AG04450 (cell line): ENCODE results near the gene LAMA2. TPM values are rescaled to one million over a fixed set of nuclear protein-coding genes. Genes with fewer than 3 reads are reported as not detected.

ENCODE experiments used
- CTCF ChIA-PET: fragments of 300-600, 350-600 bp; formaldehyde crosslinking; extraction: SDS; loops from one replicate; lab custom pipeline; 2022; ENCODE audit warnings: antibody characterized with exemption, inconsistent platforms; lab: Charles Lee
- POLR2A ChIA-PET: fragments of 350-600 bp; formaldehyde crosslinking; extraction: SDS; loops from one replicate; lab custom pipeline; 2021; ENCODE audit warnings: antibody characterized with exemption, inconsistent platforms; lab: Yijun Ruan, JAX
- DNase-seq: peaks from one replicate; pipeline ENCODE4 v3.0.0-alpha.2; 2011; ENCODE audit warnings: low read depth, low spot score
- H3K27ac ChIP-seq: one replicate; pipeline ENCODE4 v1.5.1; 2012; ENCODE audit warnings: low read depth, low read length, control low read depth
- H3K27me3 ChIP-seq: one replicate; pipeline ENCODE4 v1.6.0; 2012; ENCODE audit warnings: low read length; ENCODE audit not compliant: control insufficient read depth, insufficient read depth
- H3K4me3 ChIP-seq: 2 replicates; pipeline ENCODE4 v1.5.1; 2011; ENCODE audit warnings: mild to moderate bottlenecking, low read depth, low read length, control low read depth
- H3K9me3 ChIP-seq: 2 replicates; pipeline ENCODE4 v1.5.1; 2012; ENCODE audit warnings: low read length; ENCODE audit not compliant: control insufficient read depth, insufficient read depth
- polyA plus RNA-seq: library from polyadenylated mRNA; depleted of rRNA; stranded (reverse); fragments of >200 nt; gene quantifications from 2 replicates; pipeline ENCODE4 v1.2.3, GENCODE V29; 2011
- TF ChIP-seq, protein P1 (sequence below): IDR thresholded peaks from 2 replicates; pipeline ENCODE4 v1.5.1; 2011; ENCODE audit warnings: low read depth, low read length, control low read depth, inconsistent platforms

LAMA2 gene
- polyA plus RNA-seq, 1 experiment, result 33.0 TPM

DNA sequence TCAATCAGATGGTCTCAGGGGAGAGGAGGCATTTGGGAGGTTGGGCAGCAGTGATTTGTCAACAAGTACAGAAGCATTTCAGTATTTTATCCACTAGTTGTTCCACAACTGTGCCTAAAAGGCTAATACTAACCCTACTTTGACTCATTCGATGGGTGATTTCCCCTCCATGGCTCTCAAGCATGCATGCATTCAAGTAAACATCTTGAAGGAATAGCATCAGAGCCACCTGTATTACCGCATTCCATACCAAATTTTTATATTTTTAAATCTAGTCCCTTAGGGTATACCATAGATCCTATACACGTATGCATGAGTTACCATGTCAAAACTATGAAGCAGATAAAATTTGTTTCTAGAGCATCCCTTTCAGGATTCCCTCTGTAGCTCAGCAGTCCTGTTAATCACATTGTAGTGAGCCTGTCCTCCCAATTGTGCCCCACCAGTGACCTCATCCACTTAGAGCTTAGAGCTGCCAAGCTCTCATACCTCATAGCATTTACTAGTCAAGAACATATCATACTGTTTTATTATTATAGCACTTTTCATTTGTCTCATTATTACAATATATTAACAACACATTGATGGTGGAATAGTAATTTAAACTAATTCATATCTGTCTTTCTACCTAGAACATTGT, 213.8 kb downstream of the LAMA2 start:
- TF ChIP-seq, protein P1, sequence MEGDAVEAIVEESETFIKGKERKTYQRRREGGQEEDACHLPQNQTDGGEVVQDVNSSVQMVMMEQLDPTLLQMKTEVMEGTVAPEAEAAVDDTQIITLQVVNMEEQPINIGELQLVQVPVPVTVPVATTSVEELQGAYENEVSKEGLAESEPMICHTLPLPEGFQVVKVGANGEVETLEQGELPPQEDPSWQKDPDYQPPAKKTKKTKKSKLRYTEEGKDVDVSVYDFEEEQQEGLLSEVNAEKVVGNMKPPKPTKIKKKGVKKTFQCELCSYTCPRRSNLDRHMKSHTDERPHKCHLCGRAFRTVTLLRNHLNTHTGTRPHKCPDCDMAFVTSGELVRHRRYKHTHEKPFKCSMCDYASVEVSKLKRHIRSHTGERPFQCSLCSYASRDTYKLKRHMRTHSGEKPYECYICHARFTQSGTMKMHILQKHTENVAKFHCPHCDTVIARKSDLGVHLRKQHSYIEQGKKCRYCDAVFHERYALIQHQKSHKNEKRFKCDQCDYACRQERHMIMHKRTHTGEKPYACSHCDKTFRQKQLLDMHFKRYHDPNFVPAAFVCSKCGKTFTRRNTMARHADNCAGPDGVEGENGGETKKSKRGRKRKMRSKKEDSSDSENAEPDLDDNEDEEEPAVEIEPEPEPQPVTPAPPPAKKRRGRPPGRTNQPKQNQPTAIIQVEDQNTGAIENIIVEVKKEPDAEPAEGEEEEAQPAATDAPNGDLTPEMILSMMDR, result no peak
- POLR2A ChIA-PET, result no interaction called here

DNA sequence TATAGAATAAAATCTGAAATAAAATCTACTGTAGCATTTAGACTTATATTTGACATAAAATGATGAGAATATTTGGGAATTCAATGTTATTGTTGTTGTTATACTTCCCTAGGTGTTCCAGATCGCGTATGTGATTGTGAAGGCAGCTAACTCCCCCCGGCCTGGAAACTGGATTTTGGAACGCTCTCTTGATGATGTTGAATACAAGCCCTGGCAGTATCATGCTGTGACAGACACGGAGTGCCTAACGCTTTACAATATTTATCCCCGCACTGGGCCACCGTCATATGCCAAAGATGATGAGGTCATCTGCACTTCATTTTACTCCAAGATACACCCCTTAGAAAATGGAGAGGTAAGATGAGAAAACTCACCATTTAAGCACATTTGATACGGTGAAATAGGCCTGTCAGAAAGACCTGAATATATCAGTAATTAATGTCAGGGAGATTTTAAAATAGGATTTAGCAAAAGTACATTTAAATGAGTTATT, 215.2 kb downstream of the LAMA2 start:
- Histone ChIP-seq H3K27me3 (no peaks in the 10 kb centered on the region), H3K9me3 (no peaks in the 10 kb centered on the region), H3K27ac (no peak overlapping the region), H3K4me3 (no peak overlapping the region)
- CTCF ChIA-PET, result interaction anchor here (0.5 kb wide), 1 partner anchor 255 kb away, joined by 3 read pairs; no protein-coding TSS in a partner anchor
- POLR2A ChIA-PET, result no interaction called here
- TF ChIP-seq, protein P1, result no peak
- DNase-seq, result no peak

More for the DNA sequence above, 213.8 kb downstream of the LAMA2 start:
- CTCF ChIA-PET, result no interaction called here
- H3K4me3 ChIP-seq, result no peak overlapping the region
- H3K27ac ChIP-seq, result no peak overlapping the region
- no peak for DNase-seq
- no peaks in the 10 kb centered on the region for H3K9me3 ChIP-seq
- no peaks in the 10 kb centered on the region for H3K27me3 ChIP-seq

GRCh38 chr6:129099696-129100095, 216.8 kb downstream of the LAMA2 start:
- DNase-seq, result no peak
- POLR2A ChIA-PET, result no interaction called here
- Histone ChIP-seq H3K27ac (no peak overlapping the region), H3K4me3 (no peak overlapping the region), H3K9me3 (no peaks in the 10 kb centered on the region), H3K27me3 (no peaks in the 10 kb centered on the region)
- TF ChIP-seq, protein P1, result no peak
- CTCF ChIA-PET, result no interaction called here

DNA sequence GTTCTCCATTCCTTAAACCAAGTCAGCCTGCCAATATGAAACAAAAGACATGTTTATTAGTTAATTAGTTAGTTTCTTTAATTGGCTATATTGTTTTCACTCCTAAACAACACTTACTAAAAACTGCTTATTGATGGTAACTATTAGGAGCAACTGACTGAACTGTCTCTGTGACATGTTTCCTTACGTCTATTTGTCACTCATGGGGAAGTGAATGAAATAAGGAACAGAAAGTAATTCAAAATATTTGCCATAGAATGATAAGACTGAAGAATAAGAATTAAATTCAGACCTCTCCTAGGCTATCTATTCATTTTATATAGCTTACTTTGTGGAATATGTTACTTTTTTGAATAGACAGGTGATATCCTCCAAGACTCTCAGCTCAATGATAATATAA, 217.2 kb downstream of the LAMA2 start:
- TF ChIP-seq, protein P1, result no peak
- no peak overlapping the region for H3K4me3 ChIP-seq
- no peak for DNase-seq
- ChIA-PET CTCF (no interaction called here), POLR2A (no interaction called here)
- no peaks in the 10 kb centered on the region for H3K9me3 ChIP-seq
- no peak overlapping the region for H3K27ac ChIP-seq
- H3K27me3 ChIP-seq, result no peaks in the 10 kb centered on the region

- DNase-seq, result no peak
- TF ChIP-seq, protein P1, result no peak
- Histone ChIP-seq H3K4me3 (no peak overlapping the region), H3K27ac (no peak overlapping the region), H3K27me3 (no peaks in the 10 kb centered on the region), H3K9me3 (no peaks in the 10 kb centered on the region)
- POLR2A ChIA-PET, result no interaction called here
- CTCF ChIA-PET, result no interaction called here
Observed at GRCh38 chr6:129102741-129103140, 219.8 kb downstream of the LAMA2 start.
